ENCODE results near the gene EIF2B4. TPM values are rescaled to one million over a fixed set of nuclear protein-coding genes. Genes with fewer than 3 reads are reported as not detected.

EIF2B4 gene
- total and polyA plus RNA-seq, 2 of the 13 experiments (the other 11 are each of a cell fraction or from before 2014, with no cell fraction given), result 91.5 to 96.4 TPM

DNA sequence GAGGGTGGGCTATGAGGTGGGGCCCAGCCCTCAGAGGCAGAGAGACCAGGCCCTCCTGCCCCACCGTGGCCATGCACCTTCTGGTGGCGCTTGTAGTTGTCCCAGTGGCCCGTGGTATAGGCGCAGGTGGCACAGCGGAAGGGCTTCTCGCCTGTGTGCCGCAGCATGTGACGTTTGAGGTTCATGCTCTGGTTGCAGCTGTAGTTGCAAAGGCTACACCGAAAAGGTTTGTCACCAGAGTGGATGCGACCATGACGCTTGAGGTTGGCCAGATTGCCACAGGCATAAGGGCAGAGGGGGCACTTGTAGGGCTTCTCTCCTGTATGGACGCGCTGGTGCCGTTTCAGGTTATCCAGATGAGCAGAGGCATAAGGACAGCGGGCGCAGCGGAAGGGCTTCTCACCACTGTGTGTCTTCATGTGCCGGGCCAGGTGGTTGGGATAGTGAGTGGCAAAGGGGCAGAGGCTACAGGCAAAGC lies 7.5 kb upstream of the EIF2B4 start (continued):
- TF ChIP-seq, protein P1, sequence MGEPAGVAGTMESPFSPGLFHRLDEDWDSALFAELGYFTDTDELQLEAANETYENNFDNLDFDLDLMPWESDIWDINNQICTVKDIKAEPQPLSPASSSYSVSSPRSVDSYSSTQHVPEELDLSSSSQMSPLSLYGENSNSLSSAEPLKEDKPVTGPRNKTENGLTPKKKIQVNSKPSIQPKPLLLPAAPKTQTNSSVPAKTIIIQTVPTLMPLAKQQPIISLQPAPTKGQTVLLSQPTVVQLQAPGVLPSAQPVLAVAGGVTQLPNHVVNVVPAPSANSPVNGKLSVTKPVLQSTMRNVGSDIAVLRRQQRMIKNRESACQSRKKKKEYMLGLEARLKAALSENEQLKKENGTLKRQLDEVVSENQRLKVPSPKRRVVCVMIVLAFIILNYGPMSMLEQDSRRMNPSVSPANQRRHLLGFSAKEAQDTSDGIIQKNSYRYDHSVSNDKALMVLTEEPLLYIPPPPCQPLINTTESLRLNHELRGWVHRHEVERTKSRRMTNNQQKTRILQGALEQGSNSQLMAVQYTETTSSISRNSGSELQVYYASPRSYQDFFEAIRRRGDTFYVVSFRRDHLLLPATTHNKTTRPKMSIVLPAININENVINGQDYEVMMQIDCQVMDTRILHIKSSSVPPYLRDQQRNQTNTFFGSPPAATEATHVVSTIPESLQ (CRISPR knock-in tag; conservative IDR thresholded peaks at IDR 0.05), result no peak
- TF ChIP-seq GABPB1 (CRISPR knock-in tag; IDR thresholded peaks at IDR 0.05) (no peak), MAZ (IDR thresholded peaks at IDR 0.05; ENCODE audit: borderline replicate concordance, low read depth, low read length) (no peak), MAZ (CRISPR knock-in tag; IDR thresholded peaks at IDR 0.05; ENCODE audit: low read depth) (no peak), MTA3 (CRISPR knock-in tag; IDR thresholded peaks at IDR 0.05) (no peak), ZSCAN21 (CRISPR knock-in tag; IDR thresholded peaks at IDR 0.05; ENCODE audit: borderline replicate concordance) (0 out of 2 replicates have a peak, but pooled peaks have one; percentile 33), RAD51 (IDR thresholded peaks at IDR 0.05; ENCODE audit: borderline replicate concordance) (no peak), HIVEP1 (CRISPR knock-in tag; IDR thresholded peaks at IDR 0.05) (no peak), DR1 (CRISPR knock-in tag; IDR thresholded peaks at IDR 0.05) (no peak), KDM5A (IDR thresholded peaks at IDR 0.05; ENCODE audit: borderline replicate concordance, low read length) (no peak), ZNF446 (CRISPR knock-in tag; IDR thresholded peaks at IDR 0.05) (no peak), ARID2 (CRISPR knock-in tag; IDR thresholded peaks at IDR 0.05; ENCODE audit: borderline replicate concordance) (no peak), SIX4 (CRISPR knock-in tag; IDR thresholded peaks at IDR 0.05) (no peak), NFKBIZ (CRISPR knock-in tag; IDR thresholded peaks at IDR 0.05) (no peak), NFRKB (IDR thresholded peaks at IDR 0.05) (no peak), SNAI1 (CRISPR knock-in tag; IDR thresholded peaks at IDR 0.05; ENCODE audit: borderline replicate concordance) (no peak), ZNF589 (CRISPR knock-in tag; conservative IDR thresholded peaks at IDR 0.05) (no peak), MED1 (CRISPR knock-in tag; IDR thresholded peaks at IDR 0.05) (no peak), SOX5 (CRISPR knock-in tag; IDR thresholded peaks at IDR 0.05; ENCODE audit: borderline replicate concordance) (no peak), LCORL (IDR thresholded peaks at IDR 0.05) (no peak), LCORL (CRISPR knock-in tag; IDR thresholded peaks at IDR 0.05) (no peak), SAP130 (CRISPR knock-in tag; IDR thresholded peaks at IDR 0.05; ENCODE audit: low read depth) (no peak), JUND (CRISPR knock-in tag; IDR thresholded peaks at IDR 0.05) (no peak)
- TF ChIP-seq, protein P2, sequence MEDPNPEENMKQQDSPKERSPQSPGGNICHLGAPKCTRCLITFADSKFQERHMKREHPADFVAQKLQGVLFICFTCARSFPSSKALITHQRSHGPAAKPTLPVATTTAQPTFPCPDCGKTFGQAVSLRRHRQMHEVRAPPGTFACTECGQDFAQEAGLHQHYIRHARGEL (CRISPR knock-in tag; IDR thresholded peaks at IDR 0.05), result no peak
- TF ChIP-seq, protein P3, sequence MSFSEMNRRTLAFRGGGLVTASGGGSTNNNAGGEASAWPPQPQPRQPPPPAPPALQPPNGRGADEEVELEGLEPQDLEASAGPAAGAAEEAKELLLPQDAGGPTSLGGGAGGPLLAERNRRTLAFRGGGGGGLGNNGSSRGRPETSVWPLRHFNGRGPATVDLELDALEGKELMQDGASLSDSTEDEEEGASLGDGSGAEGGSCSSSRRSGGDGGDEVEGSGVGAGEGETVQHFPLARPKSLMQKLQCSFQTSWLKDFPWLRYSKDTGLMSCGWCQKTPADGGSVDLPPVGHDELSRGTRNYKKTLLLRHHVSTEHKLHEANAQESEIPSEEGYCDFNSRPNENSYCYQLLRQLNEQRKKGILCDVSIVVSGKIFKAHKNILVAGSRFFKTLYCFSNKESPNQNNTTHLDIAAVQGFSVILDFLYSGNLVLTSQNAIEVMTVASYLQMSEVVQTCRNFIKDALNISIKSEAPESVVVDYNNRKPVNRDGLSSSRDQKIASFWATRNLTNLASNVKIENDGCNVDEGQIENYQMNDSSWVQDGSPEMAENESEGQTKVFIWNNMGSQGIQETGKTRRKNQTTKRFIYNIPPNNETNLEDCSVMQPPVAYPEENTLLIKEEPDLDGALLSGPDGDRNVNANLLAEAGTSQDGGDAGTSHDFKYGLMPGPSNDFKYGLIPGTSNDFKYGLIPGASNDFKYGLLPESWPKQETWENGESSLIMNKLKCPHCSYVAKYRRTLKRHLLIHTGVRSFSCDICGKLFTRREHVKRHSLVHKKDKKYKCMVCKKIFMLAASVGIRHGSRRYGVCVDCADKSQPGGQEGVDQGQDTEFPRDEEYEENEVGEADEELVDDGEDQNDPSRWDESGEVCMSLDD (CRISPR knock-in tag; IDR thresholded peaks at IDR 0.05; ENCODE audit: borderline replicate concordance), result no peak
- TF ChIP-seq, protein P4, sequence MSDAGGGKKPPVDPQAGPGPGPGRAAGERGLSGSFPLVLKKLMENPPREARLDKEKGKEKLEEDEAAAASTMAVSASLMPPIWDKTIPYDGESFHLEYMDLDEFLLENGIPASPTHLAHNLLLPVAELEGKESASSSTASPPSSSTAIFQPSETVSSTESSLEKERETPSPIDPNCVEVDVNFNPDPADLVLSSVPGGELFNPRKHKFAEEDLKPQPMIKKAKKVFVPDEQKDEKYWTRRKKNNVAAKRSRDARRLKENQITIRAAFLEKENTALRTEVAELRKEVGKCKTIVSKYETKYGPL (CRISPR knock-in tag; IDR thresholded peaks at IDR 0.05), result no peak
